ENCODE data around the gene CD8A.
"Not testable (repeated sequence)": the region's sequence is repeated elsewhere in the genome, so short reads cannot be mapped to it uniquely, and the experiment has no call there.

The CD8A gene

GRCh38 chr2:86790676-86791572, at the start of gene CD8A:
Gene CD8A (minus strand): TSS chr2:86790913. CDS start chr2:86790825, 88 bp downstream.
- peak; percentile 58 for DNase-seq

- not testable (repeated sequence) for DNase-seq
Observed at GRCh38 chr2:86839871-86840548, 49.3 kb upstream of the CD8A start.

- DNase-seq = not testable (repeated sequence)
Observed at GRCh38 chr2:86839455-86839854, 48.7 kb upstream of the CD8A start.

GRCh38 chr2:86837714-86838113, 47.0 kb upstream of the CD8A start:
- not testable (repeated sequence) for DNase-seq

GRCh38 chr2:86836915-86837695, 46.4 kb upstream of the CD8A start:
- peak; percentile 68 for DNase-seq

- not testable (repeated sequence) for DNase-seq
Observed at GRCh38 chr2:86835548-86835889, 44.8 kb upstream of the CD8A start.

- DNase-seq = no peak
Observed at GRCh38 chr2:86833315-86833714, 42.6 kb upstream of the CD8A start.

- no peak for DNase-seq
Observed at GRCh38 chr2:86832334-86833096, 41.8 kb upstream of the CD8A start.

GRCh38 chr2:86831537-86831936, 40.8 kb upstream of the CD8A start:
- no peak for DNase-seq

GRCh38 chr2:86826951-86827350, 36.2 kb upstream of the CD8A start:
- no peak for DNase-seq

- DNase-seq = peak; percentile 63
Observed at GRCh38 chr2:86825693-86826381, 35.1 kb upstream of the CD8A start.

- no peak for DNase-seq
Observed at GRCh38 chr2:86825036-86825692, 34.5 kb upstream of the CD8A start.

GRCh38 chr2:86822668-86823345, 32.1 kb upstream of the CD8A start:
- DNase-seq = no peak

- no peak for DNase-seq
Observed at GRCh38 chr2:86821842-86822241, 31.1 kb upstream of the CD8A start.

GRCh38 chr2:86821306-86821705, 30.6 kb upstream of the CD8A start:
- DNase-seq = no peak

GRCh38 chr2:86818957-86819356, 28.2 kb upstream of the CD8A start:
- no peak for DNase-seq

- DNase-seq = no peak
Observed at GRCh38 chr2:86818114-86818801, 27.5 kb upstream of the CD8A start.

- DNase-seq = no peak
Observed at GRCh38 chr2:86815611-86816010, 24.9 kb upstream of the CD8A start.

GRCh38 chr2:86809481-86810121, 18.9 kb upstream of the CD8A start:
- DNase-seq = no peak
